Activated CD8-positive, alpha-beta T cell treated with anti-CD3 and anti-CD28 coated beads for 36 hours (primary cell): Measurements from ENCODE around the gene CHST8. TPM values are rescaled to one million over a fixed set of nuclear protein-coding genes. Genes with fewer than 3 reads are reported as not detected.

ENCODE experiments used
- ATAC-seq: fragments of 200-7000 bp; cut with Tn5 transposase; one replicate; pipeline ENCODE4 v1.10.0; 2021; ENCODE audit warnings: mild to moderate bottlenecking, moderate library complexity
- CTCF ChIA-PET: fragments of 350-600 bp; sonication (Branson Sonifier 250); formaldehyde crosslinking; loops from one replicate; lab custom pipeline; 2021; ENCODE audit warnings: antibody characterized with exemption; lab: Charles Lee
- POLR2A ChIA-PET: fragments of 350-600 bp; sonication (Branson Sonifier 250); formaldehyde crosslinking; loops from one replicate; lab custom pipeline; 2021; ENCODE audit warnings: antibody characterized with exemption; lab: Charles Lee
- DNase-seq: peaks from one replicate; pipeline ENCODE4 v3.0.0-alpha.2; 2020
- H3K27ac Mint-ChIP-seq: one replicate; pipeline ENCODE4 v1.8.0; 2021; ENCODE audit warnings: mild to moderate bottlenecking, mixed read lengths
- H3K27me3 Mint-ChIP-seq: one replicate; pipeline ENCODE4 v1.8.0; 2021; ENCODE audit warnings: mixed read lengths
- H3K36me3 Mint-ChIP-seq: one replicate; pipeline ENCODE4 v1.8.0; 2021; ENCODE audit warnings: low read depth, mixed read lengths
- H3K4me1 Mint-ChIP-seq: one replicate; pipeline ENCODE4 v1.8.0; 2021; ENCODE audit warnings: low read depth, mixed read lengths
- H3K4me3 Mint-ChIP-seq: one replicate; pipeline ENCODE4 v1.8.0; 2021; ENCODE audit warnings: mild to moderate bottlenecking, moderate library complexity, mixed read lengths
- H3K9me3 Mint-ChIP-seq: one replicate; pipeline ENCODE4 v1.8.0; 2021; ENCODE audit warnings: mixed read lengths
- intact Hi-C: fragments of 100-400 bp; cut with micrococcal nuclease; formaldehyde crosslinking; loops from one replicate; pipeline ENCODE4 v1.10.0; 2022
- total RNA-seq, 2 experiments: library from RNA; stranded (reverse); gene quantifications; one replicate each; pipeline ENCODE4 v1.2.3, GENCODE V29; 2021
- TF ChIP-seq, protein P1 (sequence below): fragments of 200-600 bp; IDR thresholded peaks from one replicate; pipeline ENCODE4 v1.8.0; 2022; ENCODE audit warnings: antibody characterized with exemption, mild to moderate bottlenecking

Gene CHST8
- total RNA-seq, 2 experiments from 2014 or later: not detected

DNA sequence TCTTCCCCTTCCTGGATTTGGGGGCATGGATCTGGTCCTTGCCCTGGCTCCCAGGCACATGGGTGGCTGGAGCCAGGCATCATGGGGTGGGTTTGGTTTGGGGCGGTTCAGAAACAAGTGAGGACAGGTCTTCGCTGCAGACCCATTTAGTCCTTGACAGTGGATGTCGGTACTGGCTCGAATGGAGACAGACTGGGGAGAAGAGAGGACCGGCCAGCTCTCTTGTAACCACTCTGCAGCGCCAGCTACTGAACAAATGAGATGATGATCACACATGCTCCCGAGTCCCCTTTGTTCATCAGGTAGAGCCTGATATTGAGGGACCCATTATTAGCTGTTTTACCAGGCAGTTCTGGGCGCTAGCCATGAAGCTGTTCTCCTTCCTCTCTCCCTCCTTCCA lies 64.5 kb downstream of the CHST8 start:
- TF ChIP-seq, protein P1, sequence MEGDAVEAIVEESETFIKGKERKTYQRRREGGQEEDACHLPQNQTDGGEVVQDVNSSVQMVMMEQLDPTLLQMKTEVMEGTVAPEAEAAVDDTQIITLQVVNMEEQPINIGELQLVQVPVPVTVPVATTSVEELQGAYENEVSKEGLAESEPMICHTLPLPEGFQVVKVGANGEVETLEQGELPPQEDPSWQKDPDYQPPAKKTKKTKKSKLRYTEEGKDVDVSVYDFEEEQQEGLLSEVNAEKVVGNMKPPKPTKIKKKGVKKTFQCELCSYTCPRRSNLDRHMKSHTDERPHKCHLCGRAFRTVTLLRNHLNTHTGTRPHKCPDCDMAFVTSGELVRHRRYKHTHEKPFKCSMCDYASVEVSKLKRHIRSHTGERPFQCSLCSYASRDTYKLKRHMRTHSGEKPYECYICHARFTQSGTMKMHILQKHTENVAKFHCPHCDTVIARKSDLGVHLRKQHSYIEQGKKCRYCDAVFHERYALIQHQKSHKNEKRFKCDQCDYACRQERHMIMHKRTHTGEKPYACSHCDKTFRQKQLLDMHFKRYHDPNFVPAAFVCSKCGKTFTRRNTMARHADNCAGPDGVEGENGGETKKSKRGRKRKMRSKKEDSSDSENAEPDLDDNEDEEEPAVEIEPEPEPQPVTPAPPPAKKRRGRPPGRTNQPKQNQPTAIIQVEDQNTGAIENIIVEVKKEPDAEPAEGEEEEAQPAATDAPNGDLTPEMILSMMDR: no peak
- no peak overlapping the region for H3K4me3 Mint-ChIP-seq
- H3K27ac Mint-ChIP-seq: no peak overlapping the region
- no peak for ATAC-seq
- intact Hi-C loops: no loop called here
- no peaks in the 10 kb centered on the region for H3K4me1 Mint-ChIP-seq
- H3K9me3 Mint-ChIP-seq: no peaks in the 10 kb centered on the region
- ChIA-PET CTCF (no interaction called here), POLR2A (no interaction called here)
- H3K27me3 Mint-ChIP-seq: peaks cover 16% of the 10 kb centered on the region
- no peak for DNase-seq
- no peaks in the 10 kb centered on the region for H3K36me3 Mint-ChIP-seq

DNA sequence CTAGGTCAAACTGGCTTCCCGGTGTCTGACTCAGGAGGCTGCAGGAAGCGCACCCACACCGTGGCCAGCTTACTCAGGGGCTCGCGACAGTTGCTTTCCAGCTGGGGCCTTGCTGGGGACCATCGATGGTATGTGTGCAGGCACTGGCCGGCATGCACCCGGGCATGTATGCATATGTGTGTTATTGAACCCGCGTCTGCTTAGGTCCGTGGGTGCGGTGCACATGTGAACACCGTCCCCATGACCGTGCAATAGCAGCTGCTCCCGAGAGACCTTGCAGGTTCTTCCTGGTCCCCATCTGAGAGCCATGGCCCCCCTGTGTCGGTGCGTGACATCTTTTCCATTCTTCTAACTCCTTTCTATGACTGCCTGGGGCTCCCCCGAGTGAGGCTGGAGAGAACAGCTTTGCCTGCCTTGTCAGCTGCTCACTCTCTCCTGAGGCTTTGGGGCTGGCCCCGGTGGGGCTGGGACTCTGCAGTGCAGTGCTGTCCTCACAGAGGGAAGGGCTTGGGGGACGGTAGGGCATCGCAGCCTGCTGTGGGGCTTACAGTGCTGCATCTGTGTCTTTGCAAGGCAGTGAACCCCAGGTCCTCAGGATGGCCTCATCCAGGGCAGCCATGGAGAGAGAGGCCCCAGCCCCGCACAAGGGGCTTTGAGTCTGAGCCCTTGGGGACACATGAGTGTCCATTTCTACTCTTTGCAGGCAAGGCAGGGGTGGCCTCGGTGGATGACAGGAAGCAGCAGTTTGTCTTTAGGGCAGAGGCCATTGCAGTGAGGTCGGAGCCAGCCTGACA lies 65.1 kb downstream of the CHST8 start:
- TF ChIP-seq, protein P1: no peak
- ChIA-PET CTCF (interaction anchor here (1.1 kb wide), 1 partner anchor 91 kb away, joined by 3 read pairs; no protein-coding TSS in a partner anchor), POLR2A (no interaction called here)
- DNase-seq (no peak), ATAC-seq (no peak)
- Mint-ChIP-seq H3K27me3 (peaks cover 16% of the 10 kb centered on the region), H3K9me3 (no peaks in the 10 kb centered on the region), H3K4me3 (no peak overlapping the region), H3K27ac (no peak overlapping the region), H3K4me1 (no peaks in the 10 kb centered on the region), H3K36me3 (no peaks in the 10 kb centered on the region)
- intact Hi-C loops: no loop called here

DNA sequence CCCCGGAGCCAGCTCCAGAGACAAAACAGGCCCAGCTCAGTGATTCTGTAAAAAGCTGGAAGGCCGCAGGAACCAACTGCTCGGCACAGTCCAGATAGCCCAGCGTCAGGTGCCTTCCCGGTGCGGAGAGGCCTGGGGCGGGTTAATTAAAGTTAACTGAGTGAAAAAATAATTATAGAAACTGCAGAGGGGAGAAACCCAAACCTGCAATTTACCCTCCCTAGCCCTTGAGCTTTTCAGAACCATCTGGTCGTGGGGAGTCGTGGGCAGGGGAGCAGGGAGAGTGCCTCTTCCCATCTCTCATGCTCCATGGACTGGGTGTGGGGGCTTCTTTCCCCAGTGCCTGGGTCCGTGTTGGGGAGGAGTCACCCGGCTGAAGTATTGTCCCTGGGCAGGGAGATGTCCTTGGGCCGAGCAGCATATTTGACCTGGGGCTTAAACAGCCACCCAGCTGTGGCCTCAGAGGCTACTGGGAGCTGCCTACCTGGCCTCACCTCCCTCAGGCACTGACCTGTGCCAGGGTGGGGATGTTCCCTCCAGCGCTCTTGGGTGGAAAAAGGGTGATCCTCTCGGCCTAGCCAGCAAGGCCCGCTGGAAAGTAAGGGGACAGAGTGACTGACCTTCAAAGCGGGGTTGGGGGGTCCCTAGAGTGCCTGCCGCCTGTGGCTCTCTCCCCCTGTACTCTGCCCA lies 65.9 kb downstream of the CHST8 start:
- H3K9me3 Mint-ChIP-seq: no peaks in the 10 kb centered on the region
- no peaks in the 10 kb centered on the region for H3K36me3 Mint-ChIP-seq
- TF ChIP-seq, protein P1: no peak
- ChIA-PET CTCF (interaction anchor here (1.1 kb wide), 1 partner anchor 90 kb away, joined by 3 read pairs; no protein-coding TSS in a partner anchor), POLR2A (no interaction called here)
- ATAC-seq: no peak
- no peak overlapping the region for H3K4me3 Mint-ChIP-seq
- DNase-seq: no peak
- H3K27me3 Mint-ChIP-seq: peaks cover 12% of the 10 kb centered on the region
- H3K27ac Mint-ChIP-seq: no peak overlapping the region
- H3K4me1 Mint-ChIP-seq: no peaks in the 10 kb centered on the region
- intact Hi-C loops: no loop called here

DNA sequence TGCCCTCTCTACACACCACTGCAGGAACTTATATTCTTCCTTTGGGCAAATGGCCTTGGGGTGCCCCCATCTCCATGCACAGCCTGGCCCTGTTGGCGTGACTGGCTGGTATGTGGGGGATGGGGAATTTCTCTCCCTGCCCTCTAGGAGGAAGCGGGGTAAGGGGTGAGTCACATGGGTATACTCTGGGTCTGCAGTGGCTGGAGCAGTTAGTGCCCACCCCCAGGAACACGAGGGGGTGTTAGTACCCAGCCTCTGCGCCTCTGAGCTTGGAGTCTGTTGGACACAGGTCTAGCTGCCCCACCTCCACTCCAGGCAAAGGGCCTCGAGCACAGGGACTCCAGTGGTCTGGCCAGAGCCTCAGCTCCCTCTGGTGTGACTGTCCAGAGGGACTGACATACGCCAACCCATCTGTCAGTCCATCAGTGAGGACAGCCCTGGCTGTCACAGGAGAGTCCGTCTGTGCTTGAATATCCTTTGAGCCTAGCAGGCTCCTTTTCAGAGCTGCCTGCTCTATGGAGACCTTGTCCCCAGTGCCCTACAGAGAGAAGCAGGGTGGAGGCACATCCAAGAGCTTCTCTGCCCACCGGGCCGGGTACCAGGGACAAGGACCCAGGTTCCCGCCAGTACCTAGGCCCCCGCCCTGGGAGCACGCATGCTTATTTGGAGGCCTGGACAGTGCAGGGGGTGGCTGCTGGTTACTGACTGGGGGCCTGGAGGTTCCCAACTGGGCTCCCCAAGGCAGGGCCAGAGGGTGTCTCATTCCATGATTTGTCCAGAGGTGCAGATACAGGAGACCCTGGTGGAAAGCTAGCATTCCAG lies 66.6 kb downstream of the CHST8 start:
- DNase-seq: no peak

More for the DNA sequence above, 66.6 kb downstream of the CHST8 start:
- ChIA-PET POLR2A (no interaction called here), CTCF (no interaction called here)
- H3K4me3 Mint-ChIP-seq: no peak overlapping the region
- TF ChIP-seq, protein P1: no peak
- H3K27me3 Mint-ChIP-seq: peaks cover 11% of the 10 kb centered on the region
- intact Hi-C loops: no loop called here
- ATAC-seq: no peak
- no peaks in the 10 kb centered on the region for H3K4me1 Mint-ChIP-seq
- no peaks in the 10 kb centered on the region for H3K9me3 Mint-ChIP-seq
- no peaks in the 10 kb centered on the region for H3K36me3 Mint-ChIP-seq
- no peak overlapping the region for H3K27ac Mint-ChIP-seq
